Germinal center (tissue), 1 donor: ENCODE data around the gene PPARD.

Experiments
- DNase-seq: peaks from one replicate; pipeline ENCODE4 v3.0.0; 2012; ENCODE audit warnings: mixed read lengths, low spot score

PPARD gene

GRCh38 chr6:35441642-35442041 lies 99.3 kb downstream of the PPARD start:
- no peak for DNase-seq

- no peak for DNase-seq
Observed at GRCh38 chr6:35442693-35443092, 100.3 kb downstream of the PPARD start.

- no peak for DNase-seq
Observed at GRCh38 chr6:35443341-35444030, 101.1 kb downstream of the PPARD start.

- DNase-seq, result no peak
Observed at GRCh38 chr6:35445691-35446090, 103.3 kb downstream of the PPARD start.

- DNase-seq, result no peak
Observed at GRCh38 chr6:35448191-35448590, 105.8 kb downstream of the PPARD start.

- peak; percentile 87 for DNase-seq
Observed at GRCh38 chr6:35449287-35449881, 107.0 kb downstream of the PPARD start.

GRCh38 chr6:35451354-35452182 lies 109.2 kb downstream of the PPARD start:
- DNase-seq, result no peak

- DNase-seq, result peak; percentile 91
Observed at GRCh38 chr6:35452183-35453090, 110.1 kb downstream of the PPARD start, which contains the start of gene FANCE. TSS of gene FANCE (plus strand) at chr6:35452338. CDS start at chr6:35452546, 208 bp downstream.

GRCh38 chr6:35453236-35453635 lies 110.9 kb downstream of the PPARD start:
- no peak for DNase-seq

GRCh38 chr6:35454391-35455110 lies 112.2 kb downstream of the PPARD start:
- no peak for DNase-seq

- DNase-seq, result no peak
Observed at GRCh38 chr6:35457907-35458306, 115.5 kb downstream of the PPARD start.

GRCh38 chr6:35461270-35461669 lies 118.9 kb downstream of the PPARD start:
- no peak for DNase-seq

- DNase-seq, result no peak
Observed at GRCh38 chr6:35463292-35463691, 120.9 kb downstream of the PPARD start.

GRCh38 chr6:35465646-35466045 lies 123.3 kb downstream of the PPARD start:
- no peak for DNase-seq

GRCh38 chr6:35468181-35468979 lies 126.0 kb downstream of the PPARD start, which contains the start of gene RPL10A:
TSS of gene RPL10A (plus strand) at chr6:35468401. CDS start at chr6:35468435, 34 bp downstream.
- peak; percentile 93 for DNase-seq

GRCh38 chr6:35468980-35469750 lies 126.8 kb downstream of the PPARD start:
- DNase-seq, result no peak

- DNase-seq, result no peak
Observed at GRCh38 chr6:35469751-35470662, 127.6 kb downstream of the PPARD start.

GRCh38 chr6:35470663-35471120 lies 128.3 kb downstream of the PPARD start:
- DNase-seq, result no peak
